Measurements from ENCODE around the gene TFPI.

The TFPI gene

GRCh38 chr2:187554011-187554703 is at the start of gene TFPI:
TSS of gene TFPI (minus strand) at chr2:187554435. CDS start at chr2:187503768, 50,667 bp downstream.
- peak within 1 kb of the TSS; percentile 62 for H3K4me3 ChIP-seq (replicated peaks; ENCODE audit: low read depth, low read length)
- peak; percentile 31 for DNase-seq (ENCODE audit: extremely low read depth, low read depth)

GRCh38 chr2:187594801-187595200 is 40.6 kb upstream of the TFPI start:
- H3K4me3 ChIP-seq (replicated peaks; ENCODE audit: low read depth, low read length): no peak overlapping the region
- DNase-seq (ENCODE audit: extremely low read depth, low read depth): no peak
- TF ChIP-seq CTCF (IDR thresholded peaks at IDR 0.05; ENCODE audit: low read depth, low read length, missing control alignments): no peak

More at GRCh38 chr2:187554011-187554703, at the start of gene TFPI:
- no peak for TF ChIP-seq CTCF (IDR thresholded peaks at IDR 0.05; ENCODE audit: low read depth, low read length, missing control alignments)

- TF ChIP-seq CTCF (IDR thresholded peaks at IDR 0.05; ENCODE audit: low read depth, low read length, missing control alignments): no peak
- no peak overlapping the region for H3K4me3 ChIP-seq (replicated peaks; ENCODE audit: low read depth, low read length)
- no peak for DNase-seq (ENCODE audit: extremely low read depth, low read depth)
Measured at GRCh38 chr2:187593697-187594096, 39.5 kb upstream of the TFPI start.

GRCh38 chr2:187593098-187593497 is 38.9 kb upstream of the TFPI start:
- no peak for DNase-seq (ENCODE audit: extremely low read depth, low read depth)
- H3K4me3 ChIP-seq (replicated peaks; ENCODE audit: low read depth, low read length): no peak overlapping the region
- TF ChIP-seq CTCF (IDR thresholded peaks at IDR 0.05; ENCODE audit: low read depth, low read length, missing control alignments): no peak

- no peak for DNase-seq (ENCODE audit: extremely low read depth, low read depth)
Measured at GRCh38 chr2:187590175-187590574, 35.9 kb upstream of the TFPI start.

GRCh38 chr2:187586011-187586641 is 31.9 kb upstream of the TFPI start:
- H3K4me3 ChIP-seq (replicated peaks; ENCODE audit: low read depth, low read length): no peak overlapping the region
- no peak for DNase-seq (ENCODE audit: extremely low read depth, low read depth)

More at GRCh38 chr2:187590175-187590574, 35.9 kb upstream of the TFPI start:
- no peak for TF ChIP-seq CTCF (IDR thresholded peaks at IDR 0.05; ENCODE audit: low read depth, low read length, missing control alignments)
- H3K4me3 ChIP-seq (replicated peaks; ENCODE audit: low read depth, low read length): no peak overlapping the region

More at GRCh38 chr2:187586011-187586641, 31.9 kb upstream of the TFPI start:
- no peak for TF ChIP-seq CTCF (IDR thresholded peaks at IDR 0.05; ENCODE audit: low read depth, low read length, missing control alignments)

Measured in HFF-Myc (cell line).